Natural killer cell (primary cell): ENCODE data around the gene ALKBH7. TPM values are rescaled to one million over a fixed set of nuclear protein-coding genes. Genes with fewer than 3 reads are reported as not detected.

Source experiments
- ATAC-seq, 3 donors: fragments of 150-1000 bp in 2 of 3; fragments of 200-7000 bp in 1 of 3; cut with Tn5 transposase; 1 replicate in 1 of 3; 2 replicates in 2 of 3; pipeline ENCODE4 v1.10.0; 2021; ENCODE audit warnings: mild to moderate bottlenecking in 2 of 3, moderate library complexity in 2 of 3
- DNase-seq, 2 donors: peaks; one replicate each; pipeline versions ENCODE4 v3.0.0 to v3.0.0-alpha.2; 2013 to 2021; ENCODE audit warnings: mixed read lengths in 1 of 2
- H3K27ac ChIP-seq: one replicate; pipeline ENCODE4 v1.5.1; 2013; ENCODE audit warnings: mild to moderate bottlenecking, low read length
- H3K27me3 ChIP-seq: one replicate; pipeline ENCODE4 v1.6.1; 2013; ENCODE audit warnings: low read length; ENCODE audit not compliant: control insufficient read depth, insufficient read depth
- H3K36me3 ChIP-seq: one replicate; pipeline ENCODE4 v1.6.1; 2013; ENCODE audit warnings: low read length; ENCODE audit not compliant: control insufficient read depth, insufficient read depth
- H3K4me1 ChIP-seq: one replicate; pipeline ENCODE4 v1.6.1; 2013; ENCODE audit warnings: low read length; ENCODE audit not compliant: control insufficient read depth, insufficient read depth
- H3K4me3 ChIP-seq: one replicate; pipeline ENCODE4 v1.5.1; 2013; ENCODE audit warnings: low read length
- H3K9me3 ChIP-seq: one replicate; pipeline ENCODE4 v1.6.1; 2013; ENCODE audit warnings: low read length; ENCODE audit not compliant: control insufficient read depth, insufficient read depth
- H3K27ac Mint-ChIP-seq, 2 donors: one replicate each; pipeline ENCODE4 v1.8.0; 2022; ENCODE audit warnings: mild to moderate bottlenecking in 2 of 2, mixed read lengths in 2 of 2, moderate library complexity in 1 of 2
- H3K27me3 Mint-ChIP-seq, 2 donors: one replicate each; pipeline ENCODE4 v1.8.0; 2022; ENCODE audit warnings: low read depth in 2 of 2, mixed read lengths in 2 of 2
- H3K36me3 Mint-ChIP-seq: one replicate; pipeline ENCODE4 v1.8.0; 2022; ENCODE audit warnings: mixed read lengths
- H3K4me1 Mint-ChIP-seq, 2 donors: one replicate each; pipeline ENCODE4 v1.8.0; 2022; ENCODE audit warnings: mixed read lengths in 2 of 2
- H3K4me3 Mint-ChIP-seq: one replicate; pipeline ENCODE4 v1.8.0; 2022; ENCODE audit warnings: mild to moderate bottlenecking, moderate library complexity, mixed read lengths
- H3K9me3 Mint-ChIP-seq, 2 donors: one replicate each; pipeline ENCODE4 v1.8.0; 2022; ENCODE audit warnings: mixed read lengths in 2 of 2
- CTCF ChIP-seq: fragments of 200-600 bp; IDR thresholded peaks from one replicate; pipeline ENCODE4 v1.8.0; 2022; ENCODE audit warnings: antibody characterized with exemption
- WGBS: methylation state at CpG from one replicate; pipeline ENCODE4 v1.1.7; 2013; ENCODE audit warnings: missing lambda C conversion rate; ENCODE audit not compliant: insufficient coverage; 5-methylcytosine and 5-hydroxymethylcytosine counted together
- intact Hi-C: fragments of 100-400 bp; cut with micrococcal nuclease; formaldehyde crosslinking; loops from one replicate; pipeline ENCODE4 v1.14.2; 2022
- total RNA-seq, 4 donors: library from RNA; stranded (reverse); fragments of 120-200 nt in 1 of 4; gene quantifications; one replicate each; pipeline versions ENCODE4 v1.2.3 to v1.2.4, GENCODE V29; 2013 to 2022

Gene ALKBH7
- total RNA-seq, 3 donors from 2014 or later (not counting 1 experiment from before 2014, with no cell fraction given): 23.7 to 30.4 (median 25.9) TPM

- H3K9me3 Mint-ChIP-seq: no peaks in the 10 kb centered on the region
- Histone ChIP-seq H3K4me3 (no peak overlapping the region), H3K36me3 (peaks cover 57% of the 10 kb centered on the region), H3K4me1 (no peaks in the 10 kb centered on the region), H3K27me3 (no peaks in the 10 kb centered on the region), H3K27ac (no peak overlapping the region), H3K9me3 (no peaks in the 10 kb centered on the region)
- ATAC-seq (no peak), DNase-seq (no peak)
- 96% methylated on average over 47 of the region's 47 CpGs for WGBS
- peaks cover 0 to 5% of the 10 kb centered on the region in 2 donors for H3K4me1 Mint-ChIP-seq
- H3K27me3 Mint-ChIP-seq: no peaks in the 10 kb centered on the region
- intact Hi-C loops: no loop called here
- no peaks in the 10 kb centered on the region for H3K36me3 Mint-ChIP-seq
- H3K27ac Mint-ChIP-seq: no peak overlapping the region
- no peak overlapping the region for H3K4me3 Mint-ChIP-seq
- TF ChIP-seq CTCF: no peak
These were observed 42.4 kb downstream of the ALKBH7 start for GRCh38 chr19:6414793-6415590.

GRCh38 chr19:6415591-6416190 is 43.1 kb downstream of the ALKBH7 start:
- no peak for TF ChIP-seq CTCF
- no peaks in the 10 kb centered on the region for H3K9me3 Mint-ChIP-seq
- H3K4me3 Mint-ChIP-seq: no peak overlapping the region
- peaks cover 0 to 9% of the 10 kb centered on the region in 2 donors for H3K4me1 Mint-ChIP-seq
- no peaks in the 10 kb centered on the region for H3K27me3 Mint-ChIP-seq
- intact Hi-C loops: no loop called here
- ATAC-seq: no peak
- Histone ChIP-seq H3K9me3 (no peaks in the 10 kb centered on the region), H3K27ac (no peak overlapping the region), H3K36me3 (peaks cover 64% of the 10 kb centered on the region), H3K4me1 (no peaks in the 10 kb centered on the region), H3K27me3 (no peaks in the 10 kb centered on the region), H3K4me3 (no peak overlapping the region)
- H3K27ac Mint-ChIP-seq: no peak overlapping the region
- H3K36me3 Mint-ChIP-seq: no peaks in the 10 kb centered on the region
- WGBS: 96% methylated on average over 32 of the region's 32 CpGs
- no peak for DNase-seq

GRCh38 chr19:6416658-6417405 is 44.2 kb downstream of the ALKBH7 start:
- H3K4me3 ChIP-seq: no peak overlapping the region
- H3K9me3 ChIP-seq: no peaks in the 10 kb centered on the region
- no peaks in the 10 kb centered on the region for H3K27me3 Mint-ChIP-seq
- peaks cover 73% of the 10 kb centered on the region for H3K36me3 ChIP-seq
- no peaks in the 10 kb centered on the region for H3K9me3 Mint-ChIP-seq
- H3K27ac ChIP-seq: no peak overlapping the region
- DNase-seq: no peak
- peaks cover under 1 to 19% of the 10 kb centered on the region in 2 donors for H3K4me1 Mint-ChIP-seq
- H3K4me3 Mint-ChIP-seq: no peak overlapping the region
- TF ChIP-seq CTCF: no peak
- H3K27me3 ChIP-seq: no peaks in the 10 kb centered on the region
- 96% methylated on average over 29 of the region's 29 CpGs for WGBS
- ATAC-seq: no peak
- H3K27ac Mint-ChIP-seq: no peak overlapping the region
- peaks cover 2% of the 10 kb centered on the region for H3K4me1 ChIP-seq
- intact Hi-C loops: no loop called here
- H3K36me3 Mint-ChIP-seq: no peaks in the 10 kb centered on the region
